HG02970 (cell line): ENCODE measurements around the gene GAL3ST3.
"Not testable (repeated sequence)": the region's sequence is repeated elsewhere in the genome, so short reads cannot be mapped to it uniquely, and the experiment has no call there.

Source experiments
- ATAC-seq: cut with Tn5 transposase; IDR thresholded peaks from one replicate; pipeline ENCODE4 v1.9.1; 2021; ENCODE audit warnings: mild to moderate bottlenecking, moderate library complexity, moderate number of reproducible peaks; ENCODE audit not compliant: unreplicated experiment, low FRiP score

The GAL3ST3 gene

DNA sequence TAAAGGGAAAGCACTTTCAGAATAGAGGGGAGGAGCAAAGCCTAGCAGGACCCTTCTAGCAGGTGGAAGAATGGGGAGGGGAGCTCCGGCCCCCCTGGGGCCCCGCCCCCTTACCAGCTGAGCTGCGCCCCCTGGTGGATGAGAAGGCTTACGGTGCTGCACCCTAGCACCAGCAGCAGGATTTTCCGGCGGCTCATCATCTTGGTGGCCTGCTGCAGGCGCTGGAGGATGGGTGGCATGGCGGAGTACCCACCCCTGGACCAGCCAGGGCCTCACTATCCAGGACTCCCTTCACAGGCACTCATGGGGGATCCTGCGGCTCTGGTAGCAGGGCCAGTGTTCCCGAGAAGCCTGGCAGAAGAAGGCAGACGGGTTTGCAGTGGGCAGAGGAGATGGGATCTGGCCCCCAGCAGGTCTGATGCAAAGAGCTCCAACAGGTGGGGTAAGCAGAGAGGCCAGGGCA lies 3.8 kb downstream of the GAL3ST3 start:
- ATAC-seq: peak; percentile 59

DNA sequence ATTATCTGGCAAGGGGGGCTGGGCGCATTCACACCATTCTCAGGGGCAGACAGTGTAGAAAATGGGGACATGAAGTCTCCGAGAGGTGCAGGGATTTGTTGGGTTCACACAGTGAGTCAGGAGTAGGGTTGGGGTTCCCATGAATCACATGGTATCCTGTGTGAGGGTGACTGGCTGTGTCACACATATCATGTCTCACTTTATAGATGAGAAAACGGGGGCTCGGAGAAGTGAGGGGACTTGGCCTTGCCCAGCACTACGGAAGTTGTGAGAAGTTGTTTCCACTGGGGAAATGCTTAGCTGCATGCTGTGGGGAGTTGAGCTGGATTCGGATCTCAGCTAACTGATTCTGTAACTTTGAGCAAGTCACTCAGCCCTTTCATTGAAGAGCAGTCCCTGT lies 4.2 kb downstream of the GAL3ST3 start:
- ATAC-seq: no peak

DNA sequence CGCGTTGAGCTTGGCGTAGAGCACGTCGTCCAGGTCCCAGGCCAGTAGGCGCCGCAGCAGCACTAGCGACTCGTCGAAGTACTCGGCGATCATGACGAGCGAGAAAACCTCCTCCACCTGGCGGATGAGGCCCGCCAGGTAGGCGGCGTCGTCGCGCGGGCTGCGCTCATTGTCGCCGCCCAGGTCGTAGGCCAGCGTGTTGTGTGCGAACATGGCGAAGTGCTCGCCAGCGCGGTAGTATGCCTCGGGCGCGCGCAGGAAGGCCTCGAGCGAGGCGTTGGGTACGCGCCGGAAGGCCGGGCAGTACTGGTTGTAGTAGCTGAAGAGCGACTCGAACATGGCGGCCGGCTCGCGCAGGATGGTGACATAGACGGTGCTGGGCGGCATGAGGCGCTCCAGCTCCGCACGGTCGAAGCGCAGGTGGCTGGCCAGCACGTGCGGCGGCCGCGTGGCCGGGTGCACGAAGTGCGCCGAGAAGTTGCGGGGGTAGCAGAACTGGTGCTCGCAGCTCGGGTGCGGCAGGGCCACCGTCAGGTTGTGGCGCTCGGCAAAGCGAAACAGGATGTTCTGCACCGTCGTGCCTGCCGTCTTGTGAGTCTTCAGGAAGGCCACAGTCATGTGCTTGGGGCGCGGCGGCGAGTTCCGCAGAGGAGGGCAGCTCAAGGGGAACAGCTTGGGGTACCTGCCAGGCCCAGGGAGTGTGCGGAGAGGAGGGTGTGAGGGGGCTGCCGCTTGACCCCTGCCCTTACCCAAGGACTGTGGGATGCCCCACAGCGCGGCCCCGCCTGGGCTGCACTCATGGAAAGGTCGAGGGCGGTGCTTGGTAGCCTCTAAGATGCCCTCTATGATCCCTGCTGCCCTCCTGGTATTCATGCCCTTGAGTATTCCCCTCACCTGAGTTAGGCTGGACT lies 5.7 kb downstream of the GAL3ST3 start:
- ATAC-seq: no peak

DNA sequence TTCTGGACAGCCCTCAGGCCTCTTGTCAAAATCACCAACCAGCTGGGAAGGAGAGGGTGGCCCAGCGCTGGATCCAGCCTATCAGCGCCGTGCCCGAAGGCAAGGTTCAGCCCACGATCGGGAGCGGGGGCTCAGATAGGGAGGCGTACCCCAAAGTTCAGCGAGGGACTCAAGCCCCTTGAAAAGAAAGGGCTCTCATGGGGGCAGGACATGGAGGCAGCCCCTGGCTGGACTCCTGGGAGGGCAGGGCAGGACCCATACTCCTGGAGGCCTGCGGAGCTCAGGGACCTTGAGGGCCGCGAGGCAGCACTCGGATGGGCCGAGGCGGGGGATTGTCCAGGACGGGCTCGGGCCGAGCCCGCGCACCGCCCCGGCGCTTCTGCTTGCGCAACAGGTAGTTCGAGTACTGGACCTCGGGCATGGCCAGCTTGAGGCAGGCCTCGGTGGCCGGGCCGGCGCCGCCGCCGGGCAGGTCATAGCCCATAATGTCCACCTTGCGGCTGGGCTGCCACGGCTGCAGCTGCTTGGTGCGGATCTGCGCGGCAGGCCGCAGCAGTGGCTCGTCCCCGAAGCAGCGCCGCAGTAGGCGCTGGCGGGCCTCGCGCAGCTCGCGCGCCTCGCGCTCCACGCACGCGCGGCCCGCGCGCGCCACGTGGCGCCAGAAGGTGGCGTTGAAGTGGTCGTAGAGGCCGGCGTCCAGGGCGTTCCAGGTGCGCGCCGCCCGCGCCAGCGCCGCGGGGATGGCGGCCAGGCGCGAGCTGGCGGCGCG lies 6.5 kb downstream of the GAL3ST3 start:
- no peak for ATAC-seq

DNA sequence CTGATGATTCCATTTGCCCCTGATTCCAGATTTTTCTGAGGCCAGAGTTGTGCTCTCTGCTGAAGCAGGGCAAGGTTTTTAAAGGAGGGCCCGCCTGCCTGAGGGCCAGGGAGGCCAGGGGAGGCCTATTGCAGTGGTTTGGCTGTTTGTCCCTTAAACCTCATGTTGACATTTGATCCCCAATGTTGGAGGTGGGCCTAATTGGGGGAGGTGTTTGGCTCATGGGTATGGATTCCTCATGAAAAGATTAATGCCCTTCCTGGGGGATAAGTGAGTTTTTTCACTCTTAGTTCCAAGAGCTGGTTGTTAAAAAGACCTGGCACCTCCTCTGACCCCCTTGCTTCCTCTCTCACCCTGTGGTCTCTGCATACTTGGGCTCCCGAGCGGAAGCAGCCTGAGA lies 9.2 kb downstream of the GAL3ST3 start:
- ATAC-seq: no peak

DNA sequence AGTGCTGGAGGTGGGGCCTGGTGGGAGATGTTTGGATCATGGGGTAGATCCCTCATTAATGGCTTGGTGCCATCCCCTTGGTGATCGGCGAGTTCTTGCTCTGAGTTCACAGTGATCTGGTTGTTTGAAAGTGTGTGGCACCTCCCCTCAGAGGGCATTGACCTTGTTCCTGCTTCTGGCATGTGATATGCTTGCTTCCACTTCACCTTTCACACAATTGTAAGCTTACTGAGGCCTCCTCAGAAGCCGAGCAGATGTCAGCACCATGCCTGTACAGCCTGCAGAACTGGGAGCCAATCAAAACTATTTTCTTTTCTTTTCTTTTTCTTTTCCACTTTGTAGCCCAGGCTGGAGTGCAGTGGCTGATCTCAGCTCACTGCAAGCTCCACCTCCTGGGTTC lies 11.6 kb downstream of the GAL3ST3 start:
- no peak for ATAC-seq

DNA sequence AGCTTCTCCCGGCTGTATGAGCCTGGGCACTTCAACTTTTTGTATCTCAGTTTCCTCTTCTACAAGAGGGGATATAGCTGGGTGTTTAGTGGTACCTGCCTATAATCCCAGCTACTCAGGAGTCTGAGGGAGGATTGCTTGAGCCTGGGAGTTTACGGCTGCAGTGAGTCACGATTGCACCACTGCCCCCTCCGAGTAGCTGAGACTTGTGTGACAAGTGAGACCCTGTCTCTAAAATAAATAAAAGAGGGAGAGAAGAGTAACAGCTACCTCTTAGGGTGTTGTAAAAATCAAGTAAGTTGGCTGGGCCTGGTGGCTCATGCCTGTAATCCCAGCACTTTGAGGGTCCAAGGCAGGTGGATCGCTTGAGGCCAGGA lies 12.6 kb downstream of the GAL3ST3 start:
- ATAC-seq: no peak

DNA sequence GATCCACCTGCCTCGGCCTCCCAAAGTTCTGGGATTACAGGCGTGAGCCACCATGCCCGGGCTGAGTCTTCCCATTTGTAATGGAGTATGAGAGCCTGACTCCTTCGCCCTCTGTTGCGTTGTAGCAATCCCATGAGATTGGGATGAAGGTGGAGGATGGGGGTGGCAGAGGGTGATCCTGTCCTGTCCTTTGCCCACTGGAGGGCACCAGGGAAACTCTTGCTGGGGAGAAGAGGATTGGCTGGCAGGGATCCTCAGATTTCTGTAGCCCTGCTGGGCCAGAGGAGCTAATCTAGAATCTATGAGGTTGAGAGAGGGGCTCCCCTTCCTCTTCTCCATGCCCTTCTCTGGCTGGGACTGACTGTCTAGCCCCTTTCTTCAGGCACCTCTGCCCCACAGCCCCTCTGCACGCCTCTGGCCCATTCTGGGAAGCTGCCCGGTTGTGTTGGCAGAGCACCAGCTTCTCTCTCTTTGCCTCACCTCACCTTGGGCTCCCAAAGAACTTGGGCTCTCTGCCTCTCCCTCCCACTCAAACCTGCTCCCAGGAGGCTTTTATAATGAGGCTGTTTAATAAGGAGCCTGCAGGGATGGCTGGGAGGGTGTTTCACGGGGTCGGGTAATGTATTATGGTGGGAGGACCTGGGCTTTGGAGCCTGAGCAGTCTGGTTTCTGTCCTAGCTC lies 13.2 kb downstream of the GAL3ST3 start:
- ATAC-seq: no peak

DNA sequence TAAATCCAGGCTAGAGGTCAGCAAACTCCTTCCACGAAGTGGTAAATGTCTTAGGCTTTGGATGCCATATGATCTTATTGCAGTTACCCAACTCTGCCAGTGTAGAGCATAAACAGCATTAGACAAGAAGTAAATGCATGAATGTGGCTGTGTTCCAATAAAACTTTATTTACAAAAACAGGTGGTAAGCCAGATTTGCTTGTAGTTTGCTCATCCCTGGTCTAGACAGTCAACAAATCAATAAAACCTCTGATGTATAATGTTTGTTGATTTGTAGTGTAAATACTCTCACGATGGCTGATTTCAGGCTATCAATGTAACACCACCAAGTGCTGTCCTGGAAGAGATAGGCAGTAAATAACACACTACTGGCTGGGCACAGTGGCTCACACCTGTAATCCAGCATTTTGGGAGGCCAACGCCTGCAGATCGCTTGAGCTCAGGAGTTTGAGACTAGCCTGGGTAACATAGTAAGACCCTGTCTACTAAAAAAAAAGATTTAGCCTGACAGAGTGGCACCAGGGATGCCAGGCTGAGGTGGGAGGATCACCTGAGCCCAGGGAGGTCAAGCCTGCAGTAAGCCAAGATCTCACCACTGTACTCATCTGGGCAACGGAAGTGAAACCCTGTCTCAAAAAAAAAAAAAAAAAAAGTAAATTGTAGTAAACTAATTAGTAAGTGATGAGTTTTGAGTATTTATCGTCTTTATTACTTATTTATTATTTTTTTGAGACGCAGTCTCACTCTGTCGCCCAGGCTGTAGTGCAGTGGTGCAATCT lies 15.8 kb downstream of the GAL3ST3 start:
- no peak for ATAC-seq

DNA sequence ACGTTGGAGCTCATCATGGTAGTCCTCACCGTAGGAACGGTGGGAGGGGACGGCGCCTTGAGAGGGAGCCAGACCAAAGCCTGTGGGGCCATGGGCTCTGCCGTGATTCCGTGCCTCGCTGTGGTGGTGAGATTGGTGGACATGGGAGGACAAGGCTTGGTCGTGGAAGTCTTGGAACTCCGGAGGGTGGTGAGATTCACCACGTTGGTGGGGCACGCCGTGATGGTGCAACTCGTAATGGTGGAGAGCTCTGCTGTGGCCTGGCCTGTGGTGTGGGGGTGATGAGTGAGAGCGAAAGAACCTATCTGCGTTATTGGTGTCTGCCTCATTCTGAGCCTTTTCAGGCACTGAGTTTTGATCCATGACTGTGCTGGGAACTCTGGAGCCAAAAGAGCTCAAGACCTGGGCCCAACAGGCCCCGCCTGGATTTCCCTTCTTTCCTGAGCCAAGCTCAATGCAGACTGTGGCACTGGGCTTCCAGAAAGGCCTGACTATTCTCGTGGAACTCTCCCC lies 22.9 kb downstream of the GAL3ST3 start, which contains the start of gene CATSPER1:
Gene CATSPER1 (minus strand): TSS at position 463 of the 513 bp plus-strand sequence. CDS start 100 bp downstream, at position 363.
- ATAC-seq: no peak

DNA sequence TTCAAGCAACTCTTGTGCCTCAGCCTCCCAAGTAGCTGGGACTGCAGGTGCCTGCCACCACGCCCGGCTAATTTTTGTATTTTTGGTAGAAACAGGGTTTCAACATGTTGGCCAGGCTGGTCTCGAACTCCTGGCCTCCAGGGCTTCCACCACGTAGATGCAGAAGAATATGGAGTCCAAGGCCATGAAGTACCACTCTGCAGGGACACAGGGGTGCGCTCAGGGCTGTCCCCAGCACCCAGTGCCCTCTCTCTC lies 25.8 kb downstream of the GAL3ST3 start:
- not testable (repeated sequence) for ATAC-seq

DNA sequence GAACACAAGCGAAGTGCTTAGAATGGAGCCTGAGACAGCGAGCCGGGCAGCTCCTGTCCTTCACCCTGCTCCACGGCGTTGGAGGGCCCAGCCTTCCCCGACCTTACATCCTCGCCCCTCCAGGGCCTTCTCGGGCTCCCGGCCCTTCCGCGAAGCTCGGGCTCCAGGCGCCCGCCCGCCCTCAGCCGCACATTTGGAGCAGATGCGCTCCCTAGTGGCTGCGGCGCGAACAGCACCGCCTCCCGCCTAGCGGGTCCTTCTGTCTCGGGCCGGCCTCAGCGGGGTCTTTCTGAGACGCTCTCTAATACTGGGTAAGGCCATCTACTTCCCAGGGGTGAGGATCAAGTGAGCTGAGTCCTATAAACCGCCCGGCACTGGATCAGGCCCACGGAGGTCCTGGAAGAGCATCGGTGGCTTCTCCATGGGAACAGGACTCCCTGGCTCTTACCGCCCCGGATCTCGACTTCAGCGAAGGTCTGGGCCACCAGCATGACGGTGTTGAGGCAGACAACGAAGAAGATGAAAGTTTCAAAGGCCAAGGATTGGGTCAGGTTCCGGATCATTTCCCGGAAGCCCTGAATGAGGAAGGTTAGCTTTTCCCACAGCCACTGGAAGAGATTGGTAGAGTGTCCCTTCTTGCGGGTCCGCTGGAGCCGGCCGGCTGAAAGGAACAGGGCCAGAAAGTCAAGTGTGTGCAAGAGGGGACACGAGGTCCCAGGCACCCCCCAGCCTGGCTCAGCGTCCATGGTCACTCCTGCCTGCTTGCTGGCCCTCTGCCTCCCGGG lies 26.4 kb downstream of the GAL3ST3 start:
- ATAC-seq: no peak

DNA sequence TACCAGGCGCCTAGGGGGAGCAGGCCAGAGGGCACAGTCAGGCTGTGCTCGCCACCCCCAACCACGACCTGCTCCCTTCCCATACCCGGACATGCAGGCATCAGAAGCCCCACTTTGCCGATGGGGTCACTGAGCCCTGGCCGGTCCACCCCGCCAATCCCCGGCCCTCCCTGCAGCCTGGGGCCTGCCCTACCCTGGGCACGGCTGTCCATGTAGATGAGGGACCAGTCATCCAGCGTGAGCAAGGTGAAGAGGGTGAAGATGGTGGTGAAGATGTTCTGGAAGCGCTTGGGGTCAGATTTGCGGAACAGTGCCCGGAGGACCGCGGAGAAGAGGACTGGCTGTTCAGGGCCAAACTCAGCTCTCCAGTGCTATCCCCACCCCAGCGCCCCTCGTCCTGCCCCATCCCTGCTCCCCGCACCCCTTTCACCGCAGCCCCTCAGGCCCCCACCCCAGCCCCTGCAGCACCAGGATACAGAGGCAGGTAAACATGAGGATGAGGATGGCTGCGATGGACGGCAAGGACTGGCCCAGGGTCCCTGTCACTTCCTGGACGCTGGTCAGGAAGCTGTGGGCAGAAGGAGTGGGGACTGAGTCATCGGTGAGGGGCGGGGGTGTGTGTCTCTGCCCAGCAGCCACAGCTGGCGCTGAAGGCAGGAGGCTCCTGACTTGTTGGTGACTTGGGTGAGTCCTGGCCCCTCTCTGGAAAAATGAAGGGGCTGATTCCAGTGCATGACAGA lies 28.2 kb downstream of the GAL3ST3 start:
- no peak for ATAC-seq

DNA sequence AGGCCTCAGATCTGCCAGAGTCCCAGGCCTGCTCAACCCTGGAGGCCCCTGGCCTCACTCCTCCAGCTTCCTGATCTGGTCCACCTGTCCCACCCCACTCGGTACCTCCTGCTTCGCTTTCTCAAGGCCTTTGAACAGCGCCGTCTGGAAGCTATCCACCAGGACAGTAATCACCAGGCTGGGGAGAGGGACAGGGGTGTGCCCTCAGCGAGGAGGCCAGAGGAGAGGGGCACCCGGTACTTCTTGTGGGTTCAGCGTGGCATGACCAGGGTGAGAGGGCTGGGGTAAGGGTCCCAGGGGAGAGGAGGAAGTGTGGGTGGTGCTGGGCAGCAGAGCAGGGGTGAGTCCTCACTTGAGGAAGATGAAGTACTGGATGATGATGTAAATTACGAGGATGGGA lies 28.7 kb downstream of the GAL3ST3 start:
- ATAC-seq: no peak

DNA sequence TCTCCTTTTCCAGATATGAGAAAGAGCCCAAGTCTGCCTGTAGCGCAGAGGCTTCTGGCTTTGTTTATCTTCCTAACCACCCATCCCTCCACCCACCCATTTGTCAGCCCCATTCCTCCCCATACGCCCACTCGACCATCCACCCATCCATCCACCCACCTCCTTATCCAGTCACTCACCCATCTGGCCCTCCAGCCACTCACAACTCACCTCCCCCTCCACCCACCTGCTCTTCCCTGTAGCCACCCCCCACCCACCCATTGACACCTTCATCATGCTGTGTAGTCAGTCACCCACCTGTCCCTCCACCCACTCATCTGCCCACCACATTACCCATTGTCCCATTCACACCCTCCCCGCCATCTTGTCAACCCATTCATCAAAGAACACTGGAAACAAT lies 31.6 kb downstream of the GAL3ST3 start:
- no peak for ATAC-seq

DNA sequence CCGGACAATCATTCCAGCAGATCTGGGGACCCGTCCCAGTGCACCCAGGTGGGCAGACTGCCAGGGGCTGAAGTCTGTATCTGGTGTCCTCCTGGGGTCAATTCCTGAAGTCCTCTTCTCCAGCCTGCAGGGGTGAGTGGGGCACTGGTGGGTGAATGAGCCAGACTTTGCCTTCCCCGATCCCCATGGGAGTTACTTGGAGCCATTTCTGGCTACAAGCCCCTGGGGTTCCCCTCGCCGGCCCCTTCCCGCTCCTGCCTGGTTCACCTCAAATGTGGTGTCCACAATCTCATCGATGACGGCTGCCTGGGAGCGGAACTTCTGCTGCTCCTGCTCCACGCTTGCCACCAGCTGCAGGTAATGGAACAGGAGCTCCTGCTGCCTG lies 32.2 kb downstream of the GAL3ST3 start:
- no peak for ATAC-seq

DNA sequence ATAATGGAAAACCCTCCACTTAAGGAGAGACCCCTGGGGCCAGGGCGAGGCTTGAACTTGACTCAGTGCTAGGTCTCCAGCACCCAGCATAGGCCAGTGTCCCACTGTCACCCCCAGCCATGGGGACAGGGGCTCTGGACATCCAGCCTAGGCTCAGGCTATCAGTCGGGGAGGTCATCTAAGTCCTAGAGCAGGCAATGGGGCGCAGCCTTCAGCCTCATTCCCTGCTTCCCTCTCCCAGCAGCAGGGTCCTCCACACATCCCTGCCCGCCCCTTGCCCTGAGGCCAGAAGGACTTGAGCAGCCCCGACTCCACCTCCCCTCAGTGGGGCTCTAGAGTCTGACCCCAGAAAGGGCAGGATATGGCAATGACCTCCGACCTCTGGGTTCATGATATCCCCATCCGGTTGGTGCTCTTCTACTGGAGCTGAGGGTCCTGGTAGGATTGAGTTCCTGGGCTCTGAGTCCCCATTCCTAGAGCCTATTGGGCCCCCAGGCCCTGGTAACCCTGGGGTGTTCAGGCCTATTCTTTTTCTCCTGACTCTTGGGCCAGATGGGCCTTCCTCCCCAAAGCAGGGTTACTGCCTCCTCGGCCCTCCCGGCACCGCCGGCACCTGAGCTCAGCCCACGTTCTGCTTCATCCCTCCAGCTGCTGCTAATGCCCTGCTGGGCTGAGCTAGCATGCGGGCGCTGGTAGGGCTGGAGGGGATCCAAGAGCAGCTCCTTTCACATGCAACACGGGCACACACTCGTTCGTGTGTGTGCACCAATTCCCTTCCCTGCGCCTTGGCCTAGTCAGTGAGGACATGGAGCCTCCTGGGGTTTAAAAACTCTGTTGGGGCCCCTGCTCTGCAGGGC lies 32.8 kb downstream of the GAL3ST3 start:
- no peak for ATAC-seq

DNA sequence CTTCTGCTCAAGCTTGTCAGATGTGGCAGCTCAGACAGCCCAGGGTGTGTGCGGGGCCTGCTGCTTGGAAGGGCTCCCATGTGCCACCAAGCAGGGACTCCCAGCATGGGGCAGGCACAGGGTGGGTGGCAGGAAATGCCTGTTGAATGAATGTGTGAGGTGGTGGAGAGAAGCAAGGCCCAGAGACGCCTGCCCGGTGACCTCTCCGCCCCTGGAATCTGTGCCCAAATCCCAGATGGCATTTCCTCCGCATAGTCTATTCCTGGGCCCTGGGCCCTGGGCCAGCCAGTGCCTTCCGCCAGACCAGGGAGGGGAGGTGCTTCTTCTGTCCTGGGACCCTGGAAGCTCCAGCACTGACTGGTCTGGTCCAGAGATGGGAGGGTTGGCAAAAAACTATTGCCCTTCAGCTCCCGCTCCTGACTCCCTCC lies 33.5 kb downstream of the GAL3ST3 start:
- ATAC-seq: no peak
